Iris pigment epithelial cell (primary cell): Measurements from ENCODE around the gene VPS13C.

Source experiments
- DNase-seq: peaks from one replicate; pipeline ENCODE4 v3.0.0-alpha.2; 2011; ENCODE audit warnings: low read depth

VPS13C gene

DNA sequence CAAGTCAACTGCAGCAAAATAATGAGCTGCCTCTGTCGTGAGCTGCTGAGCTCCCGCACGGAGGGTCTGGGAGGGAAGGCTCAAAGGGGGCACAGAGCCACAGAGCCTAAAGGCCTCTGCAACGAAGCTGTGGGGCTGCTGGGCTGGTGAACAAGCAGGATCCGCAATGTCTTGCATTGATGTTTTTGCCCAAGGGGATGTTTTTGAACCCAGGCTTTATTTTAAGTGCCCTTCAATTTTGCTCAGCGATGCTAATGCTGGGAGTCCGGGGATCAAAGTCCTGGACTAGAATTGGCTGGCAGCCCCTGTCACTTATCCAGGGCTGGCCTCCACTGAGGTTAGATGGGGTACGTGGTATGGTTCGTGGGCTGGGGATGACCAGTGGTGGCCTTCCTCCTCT is 240.0 kb downstream of the VPS13C start:
- DNase-seq = no peak

DNA sequence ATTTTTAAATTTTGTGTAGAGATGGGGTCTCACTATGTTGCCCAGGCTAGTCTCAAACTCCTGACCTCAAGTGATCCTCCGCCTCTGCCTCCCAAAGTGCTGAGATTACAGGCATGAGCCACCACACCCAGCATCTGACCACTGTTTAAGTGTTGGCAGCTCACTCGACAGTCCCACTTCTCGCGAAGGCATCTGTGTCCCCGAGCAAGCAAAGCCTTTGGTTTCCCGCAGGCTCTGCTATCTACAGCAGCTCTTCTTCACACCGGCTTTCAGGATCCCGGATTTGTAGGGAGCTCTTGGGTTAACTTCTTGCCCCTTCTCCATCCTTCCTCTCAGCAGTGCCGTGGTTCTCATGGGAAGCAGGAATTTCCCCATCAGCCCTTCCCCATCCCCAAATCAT is 240.9 kb downstream of the VPS13C start:
- DNase-seq = no peak

DNA sequence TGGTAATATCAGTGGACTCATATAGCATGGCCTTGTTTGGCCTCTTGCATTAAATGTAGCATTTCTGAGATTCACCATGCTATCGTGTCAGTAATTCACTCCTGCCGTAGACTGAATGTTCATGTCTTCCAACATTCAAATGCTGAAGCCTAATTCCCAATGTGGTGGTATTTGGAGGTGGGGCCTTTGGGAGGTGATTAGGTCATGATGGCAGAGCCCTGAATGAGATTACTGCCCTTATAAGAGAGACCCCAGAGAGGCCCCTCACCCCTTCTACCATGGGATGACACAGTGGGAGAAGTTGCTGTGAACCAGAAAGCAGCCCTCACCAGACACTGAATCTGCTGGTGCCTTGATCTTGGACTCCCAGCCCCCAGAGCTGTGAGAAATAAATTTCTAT is 241.4 kb downstream of the VPS13C start:
- no peak for DNase-seq

DNA sequence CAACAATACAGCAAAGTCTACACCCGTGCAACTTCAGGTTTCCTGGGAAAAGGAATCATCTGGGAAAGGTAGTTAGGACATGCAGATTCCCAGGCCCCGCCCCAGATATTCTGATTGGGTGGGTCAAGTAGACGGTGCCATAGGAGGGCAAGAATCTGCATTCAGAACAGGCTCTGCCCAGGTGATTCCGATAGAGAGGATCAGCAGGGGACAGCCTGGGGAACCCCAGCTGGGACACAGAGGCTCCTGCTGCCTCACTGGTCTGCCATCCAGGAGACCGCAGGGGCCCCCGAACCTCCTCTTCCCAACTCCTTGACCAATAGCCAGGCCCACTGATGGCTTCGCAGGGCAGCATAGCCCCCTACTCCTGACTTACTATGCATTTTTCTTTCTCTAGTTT is 243.4 kb downstream of the VPS13C start:
- DNase-seq = no peak

DNA sequence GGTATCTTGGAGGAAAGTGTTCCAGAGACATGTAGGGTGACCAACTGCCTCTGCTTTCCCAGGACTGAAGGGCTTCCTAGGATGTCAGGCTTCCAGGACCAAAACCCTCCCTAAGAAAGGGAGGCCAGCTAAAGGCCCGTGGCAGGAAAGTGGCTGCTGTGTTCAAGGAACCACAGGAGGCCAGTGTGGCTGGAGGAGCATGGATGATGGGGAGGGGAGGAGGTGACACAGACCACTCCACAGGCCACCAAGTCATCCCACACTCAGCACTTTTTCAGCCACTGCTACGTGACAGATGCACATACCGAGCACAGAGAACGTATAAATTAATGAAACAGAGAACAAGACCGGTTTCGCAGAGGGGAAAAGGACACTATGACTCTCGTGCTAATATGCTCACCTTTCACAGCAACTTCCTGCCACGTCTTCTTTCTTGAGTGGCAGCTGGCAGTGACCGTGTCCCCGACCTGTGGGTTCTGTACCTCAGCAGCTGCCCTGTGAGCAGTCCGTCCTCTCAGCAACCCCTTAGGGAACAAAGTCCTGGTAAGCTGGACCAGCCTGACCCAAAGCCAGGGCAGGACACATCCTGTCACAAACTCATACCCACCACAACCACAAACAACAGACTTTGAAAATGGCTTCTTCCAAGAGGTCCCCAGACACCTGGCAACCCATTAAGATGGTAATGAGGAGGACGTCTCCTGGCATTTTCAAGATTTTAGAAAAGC is 244.7 kb downstream of the VPS13C start:
- no peak for DNase-seq

DNA sequence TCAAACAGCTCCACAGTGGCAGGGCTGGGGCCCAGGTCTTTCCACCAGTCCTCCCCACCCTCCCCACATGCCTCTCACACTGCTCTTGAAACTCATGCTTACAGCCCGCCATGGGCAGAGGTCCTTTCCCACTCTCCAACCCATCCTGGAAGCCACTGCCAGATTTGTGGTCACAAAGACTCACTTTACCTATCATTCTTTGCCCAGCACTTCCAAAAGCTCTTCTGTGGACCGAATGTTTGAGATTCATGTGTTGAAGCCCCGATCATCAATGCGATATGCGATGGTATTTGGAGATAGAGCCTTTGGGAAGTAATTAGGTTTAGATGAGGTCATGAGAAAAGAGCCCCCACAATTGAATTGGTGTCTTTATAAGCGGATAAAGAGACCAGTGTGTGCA is 247.8 kb downstream of the VPS13C start:
- no peak for DNase-seq

DNA sequence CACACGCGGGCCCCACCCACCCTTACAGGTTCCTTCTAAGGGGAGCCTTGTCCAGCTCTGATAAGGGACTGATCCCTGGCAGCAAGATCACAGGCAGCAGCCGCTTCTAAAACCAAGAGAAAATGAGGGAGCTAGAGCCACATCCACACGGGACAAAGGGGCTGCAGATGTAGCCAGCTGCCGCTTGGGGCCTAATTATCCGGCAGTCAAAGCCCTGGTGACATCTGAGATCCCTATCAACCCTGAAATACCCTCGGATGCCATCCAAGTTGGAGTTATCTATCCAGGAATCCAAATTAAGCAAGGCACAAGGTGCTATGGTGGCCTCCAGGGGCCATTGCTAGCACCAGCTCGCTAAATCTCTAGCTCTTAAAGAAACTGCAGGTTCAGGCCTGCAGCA is 248.3 kb downstream of the VPS13C start:
- DNase-seq = no peak

DNA sequence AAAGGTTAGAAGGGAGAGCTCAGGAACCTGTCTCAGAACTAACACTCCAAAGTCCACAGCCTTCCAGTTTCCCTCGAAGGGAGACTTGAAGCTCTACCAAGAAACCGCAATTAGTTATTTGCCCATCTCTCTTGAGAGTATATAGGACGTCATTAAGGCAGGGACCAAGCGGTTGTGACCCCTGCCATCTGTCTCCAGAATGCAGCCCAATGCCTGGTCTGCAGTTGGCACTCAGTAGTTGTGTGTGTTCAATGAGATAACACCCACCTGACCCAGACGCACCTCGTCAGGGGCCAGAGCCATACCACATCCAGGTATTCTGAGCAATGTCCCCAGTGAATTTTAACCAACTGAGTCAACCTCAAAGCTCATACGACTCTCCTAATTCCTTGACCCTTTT is 251.0 kb downstream of the VPS13C start:
- no peak for DNase-seq

DNA sequence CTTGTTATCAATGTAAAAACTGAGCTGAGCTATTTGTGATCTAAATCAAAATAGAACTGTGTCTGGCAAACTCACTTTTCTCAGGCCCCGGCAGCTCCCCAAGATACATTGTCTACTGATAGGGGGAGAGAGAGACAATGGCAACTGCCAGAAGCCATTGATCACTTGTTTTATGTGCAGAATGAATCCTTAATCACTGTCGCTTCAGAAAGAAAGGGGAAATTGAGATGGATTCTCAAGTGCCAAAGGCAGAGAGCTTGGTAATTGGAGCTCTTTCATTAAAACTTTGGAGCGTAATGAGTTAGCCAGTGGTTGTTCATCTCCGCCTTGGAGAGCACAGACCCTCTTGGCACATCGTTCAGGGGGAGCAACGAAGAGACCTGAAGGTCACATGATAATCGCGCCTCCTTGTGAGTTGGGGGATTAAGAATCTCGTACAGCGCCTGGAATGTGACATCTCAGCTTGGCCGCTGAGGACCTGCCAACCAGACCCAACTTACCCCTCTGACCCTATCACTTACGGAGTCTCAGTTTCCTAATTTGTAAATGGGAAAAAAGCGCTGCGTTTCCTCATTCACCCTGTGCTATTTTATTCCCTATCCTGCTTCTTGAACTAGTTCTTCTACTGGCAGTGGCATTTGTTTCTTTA is 252.8 kb downstream of the VPS13C start:
- no peak for DNase-seq
